A204.1 (cell line): ENCODE measurements around the gene CA6.
"Not testable (repeated sequence)": the region's sequence is repeated elsewhere in the genome, so short reads cannot be mapped to it uniquely, and the experiment has no call there.

Experiments
- FAIRE-seq: peaks from 2 replicates; lab custom pipeline; 2012; peaks lifted over from hg19 to GRCh38; lab: Jason Lieb, UNC

Gene CA6

GRCh38 chr1:8969937-8970336 lies 24.3 kb downstream of the CA6 start:
- FAIRE-seq = no peak

- no peak for FAIRE-seq
Observed at GRCh38 chr1:8970870-8971337, 25.2 kb downstream of the CA6 start.

- FAIRE-seq = no peak
Observed at GRCh38 chr1:8974551-8974950, 28.9 kb downstream of the CA6 start.

- no peak for FAIRE-seq
Observed at GRCh38 chr1:8976338-8976737, 30.7 kb downstream of the CA6 start.

- no peak for FAIRE-seq
Observed at GRCh38 chr1:8976896-8977450, 31.3 kb downstream of the CA6 start.

- FAIRE-seq = no peak
Observed at GRCh38 chr1:8980656-8981055, 35.0 kb downstream of the CA6 start.

- FAIRE-seq = no peak
Observed at GRCh38 chr1:8981169-8981568, 35.5 kb downstream of the CA6 start.

- FAIRE-seq = no peak
Observed at GRCh38 chr1:8984203-8984602, 38.5 kb downstream of the CA6 start.

- no peak for FAIRE-seq
Observed at GRCh38 chr1:8984990-8985389, 39.3 kb downstream of the CA6 start.

- FAIRE-seq = no peak
Observed at GRCh38 chr1:8985915-8986813, 40.5 kb downstream of the CA6 start.

GRCh38 chr1:8986814-8987190 lies 41.1 kb downstream of the CA6 start:
- FAIRE-seq = no peak

- FAIRE-seq = peak; percentile 65
Observed at GRCh38 chr1:8987881-8988617, 42.4 kb downstream of the CA6 start.

GRCh38 chr1:8988618-8988967 lies 42.9 kb downstream of the CA6 start:
- no peak for FAIRE-seq

GRCh38 chr1:8989061-8989460 lies 43.4 kb downstream of the CA6 start:
- no peak for FAIRE-seq

- FAIRE-seq = no peak
Observed at GRCh38 chr1:8989821-8990220, 44.2 kb downstream of the CA6 start.

- no peak for FAIRE-seq
Observed at GRCh38 chr1:8992936-8993687, 47.4 kb downstream of the CA6 start.

GRCh38 chr1:8993962-8994675 lies 48.5 kb downstream of the CA6 start:
- FAIRE-seq = not testable (repeated sequence)

GRCh38 chr1:9001534-9002214 lies 56.0 kb downstream of the CA6 start:
- FAIRE-seq = not testable (repeated sequence)

GRCh38 chr1:9002215-9002560 lies 56.5 kb downstream of the CA6 start:
- FAIRE-seq = not testable (repeated sequence)

GRCh38 chr1:9004031-9004699 lies 58.5 kb downstream of the CA6 start:
- no peak for FAIRE-seq
